SK-N-SH treated with all-trans-retinoic acid at 6 μM for 48 hours (cell line): ENCODE measurements around the gene LUC7L3.

Experiments used
- GLIS3 ChIP-seq: fragments of 250-450 bp; sonication (Bioruptor Pico); IDR thresholded peaks from 2 replicates; pipeline ENCODE4 v1.5.0; 2020; ENCODE audit warnings: mild to moderate bottlenecking, moderate library complexity
- TOX ChIP-seq: fragments of 250-450 bp; sonication (Bioruptor Pico); IDR thresholded peaks from 2 replicates; pipeline ENCODE4 v1.8.0; 2021; ENCODE audit warnings: mild to moderate bottlenecking, moderate library complexity, borderline replicate concordance

GRCh38 chr17:50805486-50805885, 86.1 kb downstream of the LUC7L3 start:
- TF ChIP-seq GLIS3 (no peak), TOX (no peak)
